ENCODE results near the gene FBXW11. TPM values are rescaled to one million over a fixed set of nuclear protein-coding genes. Genes with fewer than 3 reads are reported as not detected.

The FBXW11 gene
- total and polyA plus RNA-seq, 10 of the 15 experiments (the other 5 are each of a cell fraction or from before 2014, with no cell fraction given) = 4.3 to 61.5 (median 40.0) TPM

GRCh38 chr5:172049226-172049796, 42.9 kb upstream of the FBXW11 start:
- H3K27me3 ChIP-seq (replicated peaks in 1 of 2; ENCODE audit: control insufficient read depth in 2 of 2, insufficient read depth in 2 of 2, low read length in 1 of 2) = no peaks in the 10 kb centered on the region
- no peak for DNase-seq (ENCODE audit: low read depth, low spot score)
- H2AFZ ChIP-seq (ENCODE audit: control insufficient read depth, low read depth, low read length) = no peak overlapping the region
- H3K9ac ChIP-seq (ENCODE audit: control insufficient read depth, insufficient read depth, low read length) = no peak overlapping the region
- no peaks in the 10 kb centered on the region for H3K79me2 ChIP-seq (ENCODE audit: control insufficient read depth, insufficient read depth, low read length)
- H3K4me1 ChIP-seq (ENCODE audit: control insufficient read depth, insufficient read depth, low read length) = no peaks in the 10 kb centered on the region
- no peak overlapping the region for H3K4me3 ChIP-seq
- intact Hi-C loops (cut with micrococcal nuclease; ENCODE audit: unreplicated experiment) (no loop called here), in situ Hi-C loops (cut with MboI) (loop anchor here (5.0 kb wide), 1 partner anchor 632 kb away; the partner anchor contains the start of gene FGF18)
- POLR2A ChIA-PET = no interaction called here
- H3K27ac ChIP-seq (ENCODE audit: control insufficient read depth, insufficient read depth) = no peak overlapping the region
- RAD21 ChIA-PET (ENCODE audit: unreplicated experiment) = no interaction called here
- no peaks in the 10 kb centered on the region for H3K9me3 ChIP-seq (replicated peaks; ENCODE audit: control insufficient read depth, insufficient read depth, low read length)
- H3K4me2 ChIP-seq (ENCODE audit: control insufficient read depth, insufficient read depth) = no peak overlapping the region
- 90% methylated on average over 12 of the region's 12 CpGs for WGBS (ENCODE audit: insufficient coverage, insufficient replicate concordance, low lambda C conversion rate, missing lambda C conversion rate)
- H3K36me3 ChIP-seq (ENCODE audit: control insufficient read depth in 2 of 2, insufficient read depth in 2 of 2, low read length in 1 of 2) = peaks cover 18 to 56% of the 10 kb centered on the region in 2 experiments
- BruUV-seq (replicated peaks) = no TSS peak
- CTCF ChIA-PET = interaction anchor here (3.4 kb wide), 1 partner anchor 137 kb away, joined by 15 read pairs; no protein-coding TSS in a partner anchor
- ATAC-seq = no peak
- SMC1A ChIA-PET (ENCODE audit: uncharacterized antibody, unreplicated experiment) = no interaction called here
- TF ChIP-seq POLR2AphosphoS5 (IDR thresholded peaks at IDR 0.05; ENCODE audit: low read length) = no peak
- TF ChIP-seq CBX3 (IDR thresholded peaks at IDR 0.05; ENCODE audit: borderline replicate concordance, low read depth) = no peak
- TF ChIP-seq IRF3 (IDR thresholded peaks at IDR 0.05) = no peak
- no peak for TF ChIP-seq HDGF (IDR thresholded peaks at IDR 0.05)
- TF ChIP-seq SMARCA5 (IDR thresholded peaks at IDR 0.05) = no peak
- no peaks in the 10 kb centered on the region for H4K20me1 ChIP-seq (ENCODE audit: control insufficient read depth, insufficient read depth)
- no peak for FAIRE-seq

- BruUV-seq (replicated peaks) = no TSS peak
- Histone ChIP-seq H3K27ac (ENCODE audit: control insufficient read depth, insufficient read depth) (no peak overlapping the region), H3K4me3 (no peak overlapping the region), H4K20me1 (ENCODE audit: control insufficient read depth, insufficient read depth) (no peaks in the 10 kb centered on the region), H3K9me3 (replicated peaks; ENCODE audit: control insufficient read depth, insufficient read depth, low read length) (no peaks in the 10 kb centered on the region), H3K27me3 (replicated peaks in 1 of 2; ENCODE audit: control insufficient read depth in 2 of 2, insufficient read depth in 2 of 2, low read length in 1 of 2) (no peaks in the 10 kb centered on the region), H3K4me2 (ENCODE audit: control insufficient read depth, insufficient read depth) (no peak overlapping the region), H3K9ac (ENCODE audit: control insufficient read depth, insufficient read depth, low read length) (no peak overlapping the region), H3K36me3 (ENCODE audit: control insufficient read depth in 2 of 2, insufficient read depth in 2 of 2, low read length in 1 of 2) (peaks cover 19 to 53% of the 10 kb centered on the region in 2 experiments), H2AFZ (ENCODE audit: control insufficient read depth, low read depth, low read length) (no peak overlapping the region), H3K4me1 (ENCODE audit: control insufficient read depth, insufficient read depth, low read length) (no peaks in the 10 kb centered on the region), H3K79me2 (ENCODE audit: control insufficient read depth, insufficient read depth, low read length) (no peaks in the 10 kb centered on the region)
- ATAC-seq = no peak
- in situ Hi-C loops (cut with MboI) = loop anchor here (5.0 kb wide), 1 partner anchor 631 kb away; the partner anchor contains the start of gene FGF18
- intact Hi-C loops (cut with micrococcal nuclease; ENCODE audit: unreplicated experiment) = no loop called here
- POLR2A ChIA-PET = no interaction called here
- DNase-seq (ENCODE audit: low read depth, low spot score) = no peak
- no peak for FAIRE-seq
- CTCF ChIA-PET = interaction anchor here (0.8 to 3.4 kb wide), 2 partner anchors 137 to 140 kb away, joined by 3 to 15 read pairs; no protein-coding TSS in a partner anchor
- 93% methylated on average over 12 of the region's 12 CpGs for WGBS (ENCODE audit: insufficient coverage, insufficient replicate concordance, low lambda C conversion rate, missing lambda C conversion rate)
- RAD21 ChIA-PET (ENCODE audit: unreplicated experiment) = no interaction called here
- SMC1A ChIA-PET (ENCODE audit: uncharacterized antibody, unreplicated experiment) = interaction anchor here (4.9 kb wide), 1 partner anchor 137 kb away, joined by 23 read pairs; no protein-coding TSS in a partner anchor
- TF ChIP-seq RFX5 (IDR thresholded peaks at IDR 0.05; ENCODE audit: low read depth, low read length) (no peak), REST (IDR thresholded peaks at IDR 0.05; ENCODE audit: low read depth, low read length) (no peak), POLR2AphosphoS2 (IDR thresholded peaks at IDR 0.05; ENCODE audit: low read depth, low read length) (no peak), CHD4 (IDR thresholded peaks at IDR 0.05) (no peak), NR2F1 (conservative IDR thresholded peaks at IDR 0.05) (no peak), ATF7 (IDR thresholded peaks at IDR 0.05; ENCODE audit: low read depth) (no peak), MEF2B (IDR thresholded peaks at IDR 0.05; ENCODE audit: partially characterized antibody, poor library complexity, severe bottlenecking) (no peak)
Measured at GRCh38 chr5:172048539-172049101, 42.2 kb upstream of the FBXW11 start.
